Activated T-helper 2 cell treated with anti-CD3 and anti-CD28 coated beads, Interferon-gamma antibody, Interleukin-2, Interleukin-4, amounts not matched to agents 10 μg/mL and 5 μg/mL and 100 μg/mL, durations not matched to agents 14 hours and 24 hours and 36 hours (primary cell): ENCODE measurements around the gene CCDC201. TPM values are rescaled to one million over a fixed set of nuclear protein-coding genes. Genes with fewer than 3 reads are reported as not detected.
"Not testable (repeated sequence)": the region's sequence is repeated elsewhere in the genome, so short reads cannot be mapped to it uniquely, and the experiment has no call there.

ENCODE experiments used
- DNase-seq: peaks from one replicate; pipeline ENCODE4 v3.0.0; 2021; ENCODE audit warnings: low spot score
- H3K27ac Mint-ChIP-seq: one replicate; pipeline ENCODE4 v1.8.0; 2021; ENCODE audit warnings: mixed read lengths
- H3K27me3 Mint-ChIP-seq: one replicate; pipeline ENCODE4 v1.8.0; 2021; ENCODE audit warnings: low read depth, mixed read lengths
- H3K36me3 Mint-ChIP-seq: one replicate; pipeline ENCODE4 v1.8.0; 2021; ENCODE audit warnings: low read depth, mixed read lengths
- H3K4me1 Mint-ChIP-seq: one replicate; pipeline ENCODE4 v1.8.0; 2021; ENCODE audit warnings: low read depth, mixed read lengths
- H3K4me3 Mint-ChIP-seq: one replicate; pipeline ENCODE4 v1.8.0; 2021; ENCODE audit warnings: low read depth, mild to moderate bottlenecking, moderate library complexity, mixed read lengths
- H3K9me3 Mint-ChIP-seq: one replicate; pipeline ENCODE4 v1.8.0; 2021; ENCODE audit warnings: mixed read lengths
- intact Hi-C: fragments of 100-400 bp; cut with micrococcal nuclease; formaldehyde crosslinking; loops from one replicate; pipeline ENCODE4 v1.15.1; 2023
- total RNA-seq: library from RNA; stranded (reverse); gene quantifications from 2 replicates; pipeline ENCODE4 v1.2.3, GENCODE V29; 2022

Gene CCDC201
- total RNA-seq, 1 donor from 2014 or later = not detected

DNA sequence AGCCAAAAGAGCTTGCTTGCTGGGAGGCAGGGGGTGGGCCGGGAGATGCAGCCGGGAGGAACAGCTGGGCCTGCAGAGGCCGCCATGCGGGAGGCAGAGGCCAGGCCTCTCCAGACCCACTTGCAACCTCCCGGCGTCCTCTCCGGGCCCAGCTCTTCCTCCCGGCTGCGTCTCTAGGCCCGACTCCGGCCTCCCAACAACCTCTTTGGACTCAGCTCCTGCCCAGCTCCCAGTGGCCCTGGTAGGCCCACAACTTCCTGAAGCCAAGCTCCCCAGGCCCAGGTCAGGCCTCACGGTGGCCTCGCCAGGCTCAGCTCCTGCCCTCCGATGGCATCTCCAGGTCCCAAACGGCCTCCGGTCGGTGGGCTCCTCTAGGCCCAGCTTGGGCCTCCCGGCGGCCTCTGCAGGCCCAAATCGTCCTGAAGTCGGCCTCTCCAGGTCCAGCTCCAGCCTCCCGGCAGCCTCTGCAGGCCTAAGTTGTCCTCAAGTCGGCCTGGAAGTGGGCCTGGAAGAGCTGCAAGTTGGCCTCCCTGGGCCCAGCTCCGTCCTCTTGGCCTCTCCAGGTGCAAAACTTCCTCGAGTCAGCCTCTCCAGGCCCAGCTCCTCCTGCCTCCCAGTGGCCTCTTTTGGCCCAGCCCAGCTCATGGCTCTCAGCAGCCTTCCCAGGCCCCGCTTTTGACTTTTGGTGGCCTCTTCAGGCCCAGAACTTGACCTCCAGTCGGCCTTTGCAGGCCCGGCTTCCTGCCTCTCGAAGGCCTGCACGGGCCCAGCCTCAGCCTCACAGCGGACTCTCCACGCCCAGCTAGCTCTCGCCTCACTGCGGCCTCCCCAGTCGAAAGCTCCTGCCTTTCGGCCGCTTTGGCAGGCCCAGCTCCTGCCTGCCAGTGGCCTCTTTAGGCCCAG is 58.4 kb downstream of the CCDC201 start:
- H3K27me3 Mint-ChIP-seq, intact Hi-C loops, DNase-seq, H3K27ac Mint-ChIP-seq, H3K36me3 Mint-ChIP-seq, H3K4me1 Mint-ChIP-seq, H3K9me3 Mint-ChIP-seq, H3K4me3 Mint-ChIP-seq: not testable (repeated sequence)

DNA sequence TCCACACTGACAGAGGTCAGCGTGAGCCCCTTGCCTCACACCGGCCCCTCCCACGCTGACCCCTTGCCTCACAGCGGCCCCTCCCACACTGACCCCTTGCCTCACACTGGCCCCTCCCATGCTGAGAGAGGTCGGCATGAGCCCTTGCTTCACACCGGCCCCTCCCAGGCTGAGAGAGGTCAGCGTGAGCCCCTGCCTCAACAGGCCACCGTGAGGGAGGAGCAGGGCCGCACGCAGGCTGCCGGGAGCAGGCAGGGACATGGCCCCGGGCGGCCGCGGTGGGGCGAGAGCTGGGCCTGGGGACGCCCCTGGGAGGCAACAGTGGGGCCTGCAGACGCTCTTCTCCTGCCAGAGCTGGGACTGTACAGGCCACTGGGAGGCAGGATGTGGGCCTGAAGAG is 59.1 kb downstream of the CCDC201 start:
- H3K4me3 Mint-ChIP-seq, intact Hi-C loops: not testable (repeated sequence)

DNA sequence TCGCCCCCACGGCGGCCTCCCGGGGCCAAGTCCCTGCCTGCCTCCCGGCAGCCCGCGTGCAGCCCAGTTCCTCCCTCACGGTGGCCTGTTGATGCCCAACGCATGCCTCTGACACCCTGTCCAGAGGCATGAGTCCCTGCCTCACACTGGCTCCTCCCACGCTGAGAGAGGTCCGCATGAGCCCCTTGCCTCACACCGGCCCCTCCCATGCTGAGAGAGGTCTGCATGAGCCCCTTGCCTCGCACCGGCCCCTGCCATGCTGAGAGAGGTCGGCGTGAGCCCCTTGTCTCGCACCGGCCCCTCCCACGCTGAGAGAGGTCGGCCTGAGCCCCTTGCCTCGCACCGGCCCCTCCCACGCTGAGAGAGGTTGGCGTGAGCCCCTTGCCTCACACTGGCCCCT is 59.9 kb downstream of the CCDC201 start:
- Mint-ChIP-seq H3K4me1 (no peaks in the 10 kb centered on the region), H3K9me3 (no peaks in the 10 kb centered on the region), H3K4me3 (no peak overlapping the region), H3K27me3 (no peaks in the 10 kb centered on the region), H3K36me3 (no peaks in the 10 kb centered on the region), H3K27ac (no peak overlapping the region)
- DNase-seq = no peak
- intact Hi-C loops = no loop called here

More for the DNA sequence above, 59.1 kb downstream of the CCDC201 start:
- H3K27me3 Mint-ChIP-seq, H3K36me3 Mint-ChIP-seq, DNase-seq, H3K9me3 Mint-ChIP-seq, H3K27ac Mint-ChIP-seq, H3K4me1 Mint-ChIP-seq: not testable (repeated sequence)

DNA sequence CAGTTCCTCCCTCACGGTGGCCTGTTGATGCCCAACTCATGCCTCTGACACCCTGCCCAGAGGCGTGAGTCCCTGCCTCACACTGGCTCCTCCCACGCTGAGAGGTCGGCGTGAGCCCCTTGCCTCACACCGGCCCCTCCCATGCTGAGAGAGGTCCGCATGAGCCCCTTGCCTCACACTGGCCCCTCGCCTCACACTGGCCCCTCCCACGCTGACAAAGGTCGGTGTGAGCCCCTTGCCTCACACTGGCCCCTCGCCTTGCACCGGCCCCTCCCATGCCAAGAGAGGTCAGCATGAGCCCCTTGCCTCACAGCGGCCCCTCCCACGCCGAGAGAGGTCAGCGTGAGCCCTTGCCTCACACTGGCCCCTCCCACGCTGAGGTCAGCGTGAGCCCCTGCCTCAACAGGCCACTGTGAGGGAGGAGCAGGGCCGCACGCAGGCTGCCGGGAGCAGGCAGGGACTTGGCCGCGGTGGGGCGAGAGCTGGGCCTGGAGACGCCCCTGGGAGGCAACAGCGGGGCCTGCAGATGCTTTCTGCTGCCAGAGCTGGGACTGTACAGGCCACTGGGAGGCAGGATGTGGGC is 61.1 kb downstream of the CCDC201 start:
- H3K4me1 Mint-ChIP-seq, H3K27ac Mint-ChIP-seq, H3K9me3 Mint-ChIP-seq, intact Hi-C loops, H3K36me3 Mint-ChIP-seq, DNase-seq, H3K4me3 Mint-ChIP-seq, H3K27me3 Mint-ChIP-seq: not testable (repeated sequence)

DNA sequence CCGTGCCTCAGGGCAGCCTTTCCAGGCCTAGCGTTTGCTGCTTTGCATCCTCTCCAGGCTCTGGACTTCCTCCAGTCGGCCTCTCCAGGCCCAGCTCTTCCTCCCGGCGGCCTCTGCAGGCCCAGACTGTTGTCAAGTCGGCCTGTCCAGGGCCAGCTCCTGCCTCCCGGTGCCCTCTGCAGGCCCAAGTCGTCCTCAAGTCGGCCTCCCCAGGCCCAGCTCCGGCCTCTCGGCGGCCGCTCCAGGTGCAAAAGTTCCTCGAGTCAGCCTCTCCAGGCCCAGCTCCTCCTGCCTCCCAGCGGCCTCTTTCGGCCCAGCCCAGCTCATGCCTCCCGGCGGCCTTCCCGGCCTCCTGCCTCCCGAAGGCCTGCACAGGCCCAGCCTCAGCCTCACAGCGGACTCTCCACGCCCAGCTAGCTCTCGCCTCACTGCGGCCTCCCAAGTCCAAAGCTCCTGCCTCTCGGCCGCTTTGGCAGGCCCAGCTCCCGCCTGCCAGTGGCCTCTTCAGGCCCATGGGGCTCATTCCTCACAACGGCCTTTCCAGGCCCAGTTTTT is 62.4 kb downstream of the CCDC201 start:
- H3K4me3 Mint-ChIP-seq, H3K36me3 Mint-ChIP-seq, H3K27me3 Mint-ChIP-seq, H3K27ac Mint-ChIP-seq, intact Hi-C loops, DNase-seq, H3K9me3 Mint-ChIP-seq, H3K4me1 Mint-ChIP-seq: not testable (repeated sequence)

Other genes starting within 250 kb of the CCDC201 start
- not detected in 2 replicates for gene IGFBP1, start 15.4 kb upstream of the CCDC201 start, total RNA-seq
- 0.41 and 0.48 TPM in 2 replicates for gene IGFBP3, start 48.2 kb upstream of the CCDC201 start, total RNA-seq